Hair follicle dermal papilla cell (primary cell): ENCODE data around the gene SLC35F3. TPM values are rescaled to one million over a fixed set of nuclear protein-coding genes. Genes with fewer than 3 reads are reported as not detected.

Experiments
- small RNA-seq: library from RNA; depleted of rRNA; stranded (forward); fragments of <200 nt; gene quantifications from one replicate; pipeline ENCODE3, GENCODE V24; 2012
- total RNA-seq: library from RNA; depleted of rRNA; stranded (reverse); fragments of >200 nt; gene quantifications from 2 replicates; pipeline ENCODE4 v1.2.3, GENCODE V29; 2012

Gene SLC35F3
- total RNA-seq: under 0.01 TPM in 1 of 2 replicates, not detected in the other

DNA sequence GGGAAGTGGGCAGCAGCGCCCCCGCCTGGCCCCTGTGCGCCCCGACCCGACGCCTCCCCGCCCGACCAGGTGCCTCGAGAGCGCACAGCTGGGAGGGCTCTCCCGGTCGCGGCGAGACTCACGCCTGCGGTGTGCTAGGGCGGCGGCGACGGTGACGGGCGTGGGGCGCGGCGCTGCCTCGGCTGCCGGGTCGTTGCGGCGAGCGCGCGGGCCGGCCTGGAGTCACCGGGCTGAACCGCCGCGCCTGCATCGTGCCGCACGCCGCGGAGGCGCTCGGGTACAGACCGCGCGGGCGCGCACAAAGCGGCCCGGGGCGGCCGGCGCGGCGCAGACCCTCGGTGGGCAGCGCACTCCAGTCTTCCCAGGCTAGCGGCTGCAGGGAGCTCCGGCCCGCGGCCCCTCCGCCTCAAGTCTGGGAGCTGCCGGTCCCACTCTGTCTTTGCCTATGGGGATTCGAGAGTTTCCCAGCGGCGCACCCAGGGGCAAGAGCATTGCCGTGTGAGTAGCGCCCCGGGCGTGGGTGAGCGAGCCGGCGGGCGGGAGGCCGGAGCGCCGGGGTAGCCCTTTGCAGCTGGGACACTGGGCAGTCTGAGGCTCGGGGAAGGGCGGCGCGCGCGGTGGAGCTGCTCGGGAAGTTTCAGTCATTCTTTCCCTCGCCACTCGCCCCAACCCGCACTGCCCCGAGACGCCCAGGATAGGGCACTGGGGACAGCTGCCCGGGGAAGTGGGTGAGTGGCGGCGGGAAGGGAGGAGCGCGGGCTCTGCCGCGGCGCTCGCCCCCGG lies at the start of gene SLC35F3:
Gene SLC35F3 (plus strand): TSS at position 44 of the 783 bp plus-strand sequence.

DNA sequence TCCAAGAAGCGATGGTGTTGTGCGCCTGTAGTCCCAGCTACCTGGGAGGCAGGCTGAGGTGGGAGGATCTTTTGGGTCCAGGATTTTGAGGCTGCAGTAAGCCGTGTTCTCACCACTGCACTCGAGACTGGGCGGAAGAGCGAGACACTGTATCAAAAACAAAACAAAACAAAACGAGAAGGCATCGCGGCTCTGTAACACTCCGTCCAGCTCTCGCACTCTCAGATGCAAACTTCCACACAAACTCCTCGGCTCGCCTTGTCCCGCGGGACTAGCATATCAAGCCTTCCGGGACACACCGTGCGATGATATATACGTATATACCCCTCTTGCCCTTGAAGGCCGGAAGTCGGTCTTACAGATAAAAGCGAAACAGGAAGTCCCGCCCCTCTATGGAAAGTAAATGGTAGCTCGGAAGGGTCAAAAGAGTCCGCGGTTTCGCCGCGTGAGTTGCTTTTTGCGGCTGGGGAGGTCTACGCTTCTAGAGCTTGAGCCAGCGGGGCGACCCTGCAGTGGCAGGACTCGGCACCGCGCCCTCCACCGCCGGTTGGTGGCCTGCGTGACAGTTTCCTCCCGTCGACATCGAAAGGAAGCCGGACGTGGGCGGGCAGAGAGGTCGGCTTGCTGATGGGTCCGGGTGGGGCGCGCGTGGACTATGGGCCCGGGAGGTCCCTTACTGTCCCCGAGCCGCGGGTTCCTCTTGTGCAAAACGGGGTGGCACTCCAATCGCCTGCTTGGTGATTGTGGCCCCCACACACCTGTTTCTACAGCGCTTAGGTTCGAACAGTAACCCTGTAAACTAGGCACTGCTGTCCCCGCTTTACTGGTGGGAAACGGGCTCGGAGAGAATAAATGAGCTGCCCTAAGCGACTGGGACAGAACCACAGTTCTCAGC lies 468.8 kb downstream of the SLC35F3 start, which contains the start of gene COA6:
Gene COA6 (plus strand): TSS at position 393 of the 895 bp plus-strand sequence. CDS start 11 bp downstream, at position 404.

Small RNA genes within 50 kb of the gene (small RNA-seq; reads per million reads assigned to genes)
- not detected for gene MIR4671
